ENCODE results near the gene TBX3.

Gene TBX3

GRCh38 chr12:114689075-114689994 is 5.4 kb upstream of the TBX3 start:
- no peak overlapping the region for H3K4me3 ChIP-seq (ENCODE audit: low read depth, low read length)
- no peaks in the 10 kb centered on the region for H3K36me3 ChIP-seq (ENCODE audit: control insufficient read depth, insufficient read depth, low read length)
- H3K27me3 ChIP-seq (ENCODE audit: control insufficient read depth, insufficient read depth, low read length), result peaks cover 100% of the 10 kb centered on the region
- no peaks in the 10 kb centered on the region for H3K9me3 ChIP-seq (ENCODE audit: control insufficient read depth, insufficient read depth, low read length)
- no peak overlapping the region for H3K9ac ChIP-seq (ENCODE audit: low read depth, low read length)
- H3K4me1 ChIP-seq (ENCODE audit: control insufficient read depth, insufficient read depth, low read length), result peaks cover 54% of the 10 kb centered on the region
- no peak overlapping the region for H3K27ac ChIP-seq (ENCODE audit: low read depth, low read length)

- no peaks in the 10 kb centered on the region for H3K9me3 ChIP-seq (ENCODE audit: control insufficient read depth, insufficient read depth, low read length)
- H3K4me1 ChIP-seq (ENCODE audit: control insufficient read depth, insufficient read depth, low read length), result peaks cover 47% of the 10 kb centered on the region
- no peak overlapping the region for H3K27ac ChIP-seq (ENCODE audit: low read depth, low read length)
- peaks cover 97% of the 10 kb centered on the region for H3K27me3 ChIP-seq (ENCODE audit: control insufficient read depth, insufficient read depth, low read length)
- H3K9ac ChIP-seq (ENCODE audit: low read depth, low read length), result no peak overlapping the region
- H3K4me3 ChIP-seq (ENCODE audit: low read depth, low read length), result no peak overlapping the region
- H3K36me3 ChIP-seq (ENCODE audit: control insufficient read depth, insufficient read depth, low read length), result no peaks in the 10 kb centered on the region
Observed at GRCh38 chr12:114688256-114688845, 4.4 kb upstream of the TBX3 start.

- Histone ChIP-seq H3K27me3 (ENCODE audit: control insufficient read depth, insufficient read depth, low read length) (peaks cover 97% of the 10 kb centered on the region), H3K9me3 (ENCODE audit: control insufficient read depth, insufficient read depth, low read length) (no peaks in the 10 kb centered on the region), H3K27ac (ENCODE audit: low read depth, low read length) (no peak overlapping the region), H3K4me3 (ENCODE audit: low read depth, low read length) (no peak overlapping the region), H3K9ac (ENCODE audit: low read depth, low read length) (no peak overlapping the region), H3K4me1 (ENCODE audit: control insufficient read depth, insufficient read depth, low read length) (peaks cover 47% of the 10 kb centered on the region), H3K36me3 (ENCODE audit: control insufficient read depth, insufficient read depth, low read length) (no peaks in the 10 kb centered on the region)
Observed at GRCh38 chr12:114687802-114688201, 3.8 kb upstream of the TBX3 start.

- H3K36me3 ChIP-seq (ENCODE audit: control insufficient read depth, insufficient read depth, low read length), result no peaks in the 10 kb centered on the region
- H3K4me1 ChIP-seq (ENCODE audit: control insufficient read depth, insufficient read depth, low read length), result peaks cover 52% of the 10 kb centered on the region
- H3K4me3 ChIP-seq (ENCODE audit: low read depth, low read length), result no peak overlapping the region
- no peaks in the 10 kb centered on the region for H3K9me3 ChIP-seq (ENCODE audit: control insufficient read depth, insufficient read depth, low read length)
- peaks cover 97% of the 10 kb centered on the region for H3K27me3 ChIP-seq (ENCODE audit: control insufficient read depth, insufficient read depth, low read length)
- peak overlapping the region; percentile 67 for H3K27ac ChIP-seq (ENCODE audit: low read depth, low read length)
- no peak overlapping the region for H3K9ac ChIP-seq (ENCODE audit: low read depth, low read length)
Observed at GRCh38 chr12:114686773-114687500, 3.0 kb upstream of the TBX3 start.

GRCh38 chr12:114686426-114686772 is 2.4 kb upstream of the TBX3 start:
- Histone ChIP-seq H3K9ac (ENCODE audit: low read depth, low read length) (no peak overlapping the region), H3K4me1 (ENCODE audit: control insufficient read depth, insufficient read depth, low read length) (peaks cover 57% of the 10 kb centered on the region)

GRCh38 chr12:114685869-114686268 is 1.9 kb upstream of the TBX3 start:
- peak overlapping the region; percentile 61; the same call in 1 of the 2 replicates for H3K4me3 ChIP-seq (ENCODE audit: low read depth, low read length)
- no peak overlapping the region for H3K9ac ChIP-seq (ENCODE audit: low read depth, low read length)
- H3K27me3 ChIP-seq (ENCODE audit: control insufficient read depth, insufficient read depth, low read length), result peaks cover 97% of the 10 kb centered on the region
- peaks cover 62% of the 10 kb centered on the region for H3K4me1 ChIP-seq (ENCODE audit: control insufficient read depth, insufficient read depth, low read length)
- H3K36me3 ChIP-seq (ENCODE audit: control insufficient read depth, insufficient read depth, low read length), result no peaks in the 10 kb centered on the region
- H3K27ac ChIP-seq (ENCODE audit: low read depth, low read length), result peak overlapping the region; percentile 29
- H3K9me3 ChIP-seq (ENCODE audit: control insufficient read depth, insufficient read depth, low read length), result no peaks in the 10 kb centered on the region

More at GRCh38 chr12:114686426-114686772, 2.4 kb upstream of the TBX3 start:
- H3K27ac ChIP-seq (ENCODE audit: low read depth, low read length), result no peak overlapping the region
- no peaks in the 10 kb centered on the region for H3K36me3 ChIP-seq (ENCODE audit: control insufficient read depth, insufficient read depth, low read length)
- H3K4me3 ChIP-seq (ENCODE audit: low read depth, low read length), result no peak overlapping the region
- no peaks in the 10 kb centered on the region for H3K9me3 ChIP-seq (ENCODE audit: control insufficient read depth, insufficient read depth, low read length)
- H3K27me3 ChIP-seq (ENCODE audit: control insufficient read depth, insufficient read depth, low read length), result peaks cover 97% of the 10 kb centered on the region

GRCh38 chr12:114685320-114685781 is 1.4 kb upstream of the TBX3 start:
- H3K27ac ChIP-seq (ENCODE audit: low read depth, low read length), result peak overlapping the region; percentile 46
- H3K4me1 ChIP-seq (ENCODE audit: control insufficient read depth, insufficient read depth, low read length), result peaks cover 67% of the 10 kb centered on the region
- peaks cover 97% of the 10 kb centered on the region for H3K27me3 ChIP-seq (ENCODE audit: control insufficient read depth, insufficient read depth, low read length)
- no peak overlapping the region for H3K9ac ChIP-seq (ENCODE audit: low read depth, low read length)
- H3K4me3 ChIP-seq (ENCODE audit: low read depth, low read length), result peak overlapping the region; percentile 61
- no peaks in the 10 kb centered on the region for H3K9me3 ChIP-seq (ENCODE audit: control insufficient read depth, insufficient read depth, low read length)
- no peaks in the 10 kb centered on the region for H3K36me3 ChIP-seq (ENCODE audit: control insufficient read depth, insufficient read depth, low read length)

- peak overlapping the region; percentile 46 for H3K27ac ChIP-seq (ENCODE audit: low read depth, low read length)
- peak overlapping the region; percentile 61 for H3K4me3 ChIP-seq (ENCODE audit: low read depth, low read length)
Observed at GRCh38 chr12:114684870-114685273, 897 bp upstream of the TBX3 start.

GRCh38 chr12:114683709-114684097 is 272 bp downstream of the TBX3 start:
- H3K4me1 ChIP-seq (ENCODE audit: control insufficient read depth, insufficient read depth, low read length), result peaks cover 83% of the 10 kb centered on the region
- H3K27me3 ChIP-seq (ENCODE audit: control insufficient read depth, insufficient read depth, low read length), result peaks cover 97% of the 10 kb centered on the region
- H3K27ac ChIP-seq (ENCODE audit: low read depth, low read length), result peak overlapping the region; percentile 55
- H3K9ac ChIP-seq (ENCODE audit: low read depth, low read length), result no peak overlapping the region
- no peaks in the 10 kb centered on the region for H3K36me3 ChIP-seq (ENCODE audit: control insufficient read depth, insufficient read depth, low read length)
- H3K4me3 ChIP-seq (ENCODE audit: low read depth, low read length), result peak overlapping the region; percentile 61
- no peaks in the 10 kb centered on the region for H3K9me3 ChIP-seq (ENCODE audit: control insufficient read depth, insufficient read depth, low read length)

More at GRCh38 chr12:114684870-114685273, 897 bp upstream of the TBX3 start:
- Histone ChIP-seq H3K9ac (ENCODE audit: low read depth, low read length) (no peak overlapping the region), H3K4me1 (ENCODE audit: control insufficient read depth, insufficient read depth, low read length) (peaks cover 71% of the 10 kb centered on the region), H3K27me3 (ENCODE audit: control insufficient read depth, insufficient read depth, low read length) (peaks cover 97% of the 10 kb centered on the region), H3K9me3 (ENCODE audit: control insufficient read depth, insufficient read depth, low read length) (no peaks in the 10 kb centered on the region), H3K36me3 (ENCODE audit: control insufficient read depth, insufficient read depth, low read length) (no peaks in the 10 kb centered on the region)

- H3K9me3 ChIP-seq (ENCODE audit: control insufficient read depth, insufficient read depth, low read length), result no peaks in the 10 kb centered on the region
- H3K4me3 ChIP-seq (ENCODE audit: low read depth, low read length), result peak overlapping the region; percentile 61
- peaks cover 84% of the 10 kb centered on the region for H3K4me1 ChIP-seq (ENCODE audit: control insufficient read depth, insufficient read depth, low read length)
- H3K36me3 ChIP-seq (ENCODE audit: control insufficient read depth, insufficient read depth, low read length), result no peaks in the 10 kb centered on the region
- peaks cover 97% of the 10 kb centered on the region for H3K27me3 ChIP-seq (ENCODE audit: control insufficient read depth, insufficient read depth, low read length)
- no peak overlapping the region for H3K9ac ChIP-seq (ENCODE audit: low read depth, low read length)
- H3K27ac ChIP-seq (ENCODE audit: low read depth, low read length), result no peak overlapping the region
Observed at GRCh38 chr12:114682785-114683708, 928 bp downstream of the TBX3 start.
